GM04503 (cell line): ENCODE data around the gene GABRB2.

ENCODE experiments used
- DNase-seq: peaks from one replicate; pipeline ENCODE4 v3.0.0-alpha.2; 2012; ENCODE audit warnings: low read depth

GABRB2 gene

GRCh38 chr5:161471211-161471950 is 75.1 kb downstream of the GABRB2 start:
- DNase-seq: no peak

GRCh38 chr5:161467703-161468102 is 78.8 kb downstream of the GABRB2 start:
- no peak for DNase-seq

- no peak for DNase-seq
Observed at GRCh38 chr5:161460741-161461140, 85.8 kb downstream of the GABRB2 start.

- DNase-seq: no peak
Observed at GRCh38 chr5:161446655-161447054, 99.9 kb downstream of the GABRB2 start.

GRCh38 chr5:161442471-161442870 is 104.1 kb downstream of the GABRB2 start:
- DNase-seq: no peak

- DNase-seq: no peak
Observed at GRCh38 chr5:161432798-161433197, 113.7 kb downstream of the GABRB2 start.

- DNase-seq: no peak
Observed at GRCh38 chr5:161431963-161432362, 114.6 kb downstream of the GABRB2 start.

GRCh38 chr5:161421067-161421466 is 125.5 kb downstream of the GABRB2 start:
- no peak for DNase-seq

GRCh38 chr5:161420521-161420920 is 126.0 kb downstream of the GABRB2 start:
- no peak for DNase-seq

GRCh38 chr5:161414896-161415295 is 131.6 kb downstream of the GABRB2 start:
- DNase-seq: no peak

- DNase-seq: no peak
Observed at GRCh38 chr5:161414037-161414436, 132.5 kb downstream of the GABRB2 start.

- no peak for DNase-seq
Observed at GRCh38 chr5:161412792-161413191, 133.7 kb downstream of the GABRB2 start.

- no peak for DNase-seq
Observed at GRCh38 chr5:161411156-161411555, 135.4 kb downstream of the GABRB2 start.

GRCh38 chr5:161410640-161411039 is 135.9 kb downstream of the GABRB2 start:
- no peak for DNase-seq

- no peak for DNase-seq
Observed at GRCh38 chr5:161409471-161409870, 137.1 kb downstream of the GABRB2 start.

GRCh38 chr5:161406880-161407279 is 139.6 kb downstream of the GABRB2 start:
- DNase-seq: no peak

- no peak for DNase-seq
Observed at GRCh38 chr5:161403996-161404395, 142.5 kb downstream of the GABRB2 start.

GRCh38 chr5:161403121-161403520 is 143.4 kb downstream of the GABRB2 start:
- no peak for DNase-seq

- no peak for DNase-seq
Observed at GRCh38 chr5:161400583-161400982, 145.9 kb downstream of the GABRB2 start.

GRCh38 chr5:161399996-161400562 is 146.4 kb downstream of the GABRB2 start:
- DNase-seq: no peak

GRCh38 chr5:161397448-161397847 is 149.1 kb downstream of the GABRB2 start:
- DNase-seq: no peak

GRCh38 chr5:161396171-161396570 is 150.4 kb downstream of the GABRB2 start:
- no peak for DNase-seq

- DNase-seq: no peak
Observed at GRCh38 chr5:161391724-161392123, 154.8 kb downstream of the GABRB2 start.

GRCh38 chr5:161391016-161391415 is 155.5 kb downstream of the GABRB2 start:
- no peak for DNase-seq
